DOHH2 (cell line): ENCODE results near the gene NIF3L1.

Source experiments
- H3F3A ChIP-seq: fragments of 200-600 bp; sonication (generic), shearing (Covaris generic); 2 replicates; pipeline ENCODE4 v1.6.0; 2016; ENCODE audit warnings: antibody characterized with exemption, mild to moderate bottlenecking; ENCODE audit not compliant: control insufficient read depth, insufficient read depth
- H3K27ac ChIP-seq: fragments of 200-600 bp; sonication (generic); 2 replicates; pipeline ENCODE4 v1.5.1; 2014; ENCODE audit warnings: low read depth, mild to moderate bottlenecking, low read length, moderate library complexity
- H3K27me3 ChIP-seq: fragments of 200-600 bp; sonication (generic); 2 replicates; pipeline ENCODE4 v1.6.1; 2014; ENCODE audit warnings: mild to moderate bottlenecking, low read length, mixed read lengths; ENCODE audit not compliant: control insufficient read depth
- H3K36me3 ChIP-seq: fragments of 200-600 bp; sonication (generic); 2 replicates; pipeline ENCODE4 v1.6.1; 2014; ENCODE audit warnings: mild to moderate bottlenecking, low read length, moderate library complexity, mixed read lengths; ENCODE audit not compliant: control insufficient read depth
- H3K4me1 ChIP-seq: fragments of 200-600 bp; sonication (generic); 2 replicates; pipeline ENCODE4 v1.6.1; 2014; ENCODE audit warnings: mild to moderate bottlenecking, low read length, mixed read lengths; ENCODE audit not compliant: control insufficient read depth
- H3K4me2 ChIP-seq: fragments of 200-600 bp; sonication (generic); 2 replicates; pipeline ENCODE4 v1.6.0; 2014; ENCODE audit warnings: mild to moderate bottlenecking, low read length, moderate library complexity
- H3K4me3 ChIP-seq: fragments of 200-600 bp; sonication (generic); 2 replicates; pipeline ENCODE4 v1.5.1; 2014; ENCODE audit warnings: mild to moderate bottlenecking, low read length, mixed read lengths
- H3K79me2 ChIP-seq: fragments of 200-600 bp; sonication (generic); 2 replicates; pipeline ENCODE4 v1.6.1; 2014; ENCODE audit warnings: mild to moderate bottlenecking, low read length, mixed read lengths; ENCODE audit not compliant: control insufficient read depth
- H3K9me2 ChIP-seq: fragments of 200-600 bp; sonication (generic); replicated peaks from 2 replicates; pipeline ENCODE4 v1.6.1; 2014; ENCODE audit warnings: mild to moderate bottlenecking, low read length, mixed read lengths; ENCODE audit not compliant: control insufficient read depth
- H3K9me3 ChIP-seq: fragments of 200-600 bp; sonication (generic); 2 replicates; pipeline ENCODE4 v1.6.1; 2014; ENCODE audit warnings: antibody characterized with exemption, low read length, mixed read lengths; ENCODE audit not compliant: control insufficient read depth, insufficient read depth
- H4K20me1 ChIP-seq: fragments of 200-600 bp; sonication (generic); 2 replicates; pipeline ENCODE4 v1.6.0; 2014; ENCODE audit warnings: low read depth, mild to moderate bottlenecking, antibody characterized with exemption, low read length, moderate library complexity; ENCODE audit not compliant: control insufficient read depth, insufficient read depth
- CTCF ChIP-seq: fragments of 200-600 bp; sonication (generic); IDR thresholded peaks from one replicate; pipeline ENCODE4 v1.5.1; 2014; ENCODE audit warnings: antibody characterized with exemption, mild to moderate bottlenecking, low read depth, low read length; ENCODE audit not compliant: poor library complexity, severe bottlenecking
- EZH2phosphoT487 ChIP-seq: fragments of 200-600 bp; sonication (generic); IDR thresholded peaks from 2 replicates; pipeline ENCODE4 v1.6.1; 2017; ENCODE audit warnings: borderline replicate concordance, mild to moderate bottlenecking, antibody characterized with exemption, low read length, moderate library complexity, mixed read lengths

NIF3L1 gene

GRCh38 chr2:200852605-200853004 lies 36.6 kb upstream of the NIF3L1 start:
- Histone ChIP-seq H3K4me3 (no peak overlapping the region), H3K36me3 (peaks cover 72% of the 10 kb centered on the region), H3F3A (peaks cover 69% of the 10 kb centered on the region), H3K27me3 (no peaks in the 10 kb centered on the region), H3K79me2 (peaks cover 16% of the 10 kb centered on the region), H3K4me2 (no peak overlapping the region), H3K4me1 (no peaks in the 10 kb centered on the region), H3K9me3 (no peaks in the 10 kb centered on the region), H4K20me1 (peaks cover 4% of the 10 kb centered on the region; the same call in 1 of the 2 replicates), H3K9me2 (no peaks in the 10 kb centered on the region), H3K27ac (no peak overlapping the region)
- TF ChIP-seq CTCF: no peak

GRCh38 chr2:200856806-200857205 lies 32.4 kb upstream of the NIF3L1 start:
- Histone ChIP-seq H3K4me2 (no peak overlapping the region), H3K79me2 (peaks cover 58% of the 10 kb centered on the region), H3K4me1 (peaks cover 10% of the 10 kb centered on the region), H3K4me3 (no peak overlapping the region), H4K20me1 (peaks cover 25% of the 10 kb centered on the region), H3F3A (peaks cover 60% of the 10 kb centered on the region), H3K27me3 (no peaks in the 10 kb centered on the region), H3K36me3 (peaks cover 99% of the 10 kb centered on the region), H3K27ac (no peak overlapping the region), H3K9me3 (no peaks in the 10 kb centered on the region), H3K9me2 (no peaks in the 10 kb centered on the region)
- no peak for TF ChIP-seq CTCF
- no peak for TF ChIP-seq EZH2phosphoT487

GRCh38 chr2:200860092-200860795 lies 28.9 kb upstream of the NIF3L1 start:
- Histone ChIP-seq H3K27ac (no peak overlapping the region), H3K4me3 (no peak overlapping the region), H3K4me1 (peaks cover 21% of the 10 kb centered on the region), H3F3A (peaks cover 32% of the 10 kb centered on the region), H3K36me3 (peaks cover 90% of the 10 kb centered on the region), H3K27me3 (no peaks in the 10 kb centered on the region), H3K79me2 (peaks cover 85% of the 10 kb centered on the region), H3K9me3 (no peaks in the 10 kb centered on the region), H4K20me1 (peaks cover 33% of the 10 kb centered on the region), H3K4me2 (0 out of 2 replicates have a peak overlapping the region, but pooled peaks have one; percentile 87), H3K9me2 (no peaks in the 10 kb centered on the region)
- TF ChIP-seq EZH2phosphoT487 (no peak), CTCF (no peak)
